Measurements from ENCODE around the gene DCC.

Gene DCC

GRCh38 chr18:52722904-52723303, 382.9 kb downstream of the DCC start:
- no peaks in the 10 kb centered on the region for H3K36me3 ChIP-seq (replicated peaks; ENCODE audit: insufficient read depth, low read length)
- H3K9ac ChIP-seq (ENCODE audit: low read length): no peak overlapping the region
- DNase-seq: no peak
- TF ChIP-seq CTCF (IDR thresholded peaks at IDR 0.05; ENCODE audit: low read length): no peak
- TF ChIP-seq EZH2 (optimal IDR thresholded peaks at IDR 0.05; ENCODE audit: low read depth, low read length): no peak
- no peak for TF ChIP-seq EZH2phosphoT487 (IDR thresholded peaks at IDR 0.05; ENCODE audit: low read length)
- H3K9me3 ChIP-seq (replicated peaks; ENCODE audit: insufficient read depth, low read length): no peaks in the 10 kb centered on the region
- no peaks in the 10 kb centered on the region for H3F3A ChIP-seq (ENCODE audit: insufficient read depth, low read length)
- no peaks in the 10 kb centered on the region for H4K20me1 ChIP-seq (ENCODE audit: insufficient read depth, low read length)
- H3K4me3 ChIP-seq (ENCODE audit: low read length): no peak overlapping the region
- H3K9me2 ChIP-seq (replicated peaks; ENCODE audit: insufficient read depth, low read length): no peaks in the 10 kb centered on the region
- H3K79me2 ChIP-seq (ENCODE audit: low read length): no peaks in the 10 kb centered on the region
- no peak overlapping the region for H3K27ac ChIP-seq (ENCODE audit: low read length)
- no peaks in the 10 kb centered on the region for H3K27me3 ChIP-seq (replicated peaks; ENCODE audit: insufficient read depth, low read length)
- no peaks in the 10 kb centered on the region for H3K4me1 ChIP-seq (ENCODE audit: low read length)
- no peak overlapping the region for H3K4me2 ChIP-seq (ENCODE audit: low read depth, low read length)
- H2AFZ ChIP-seq (ENCODE audit: low read length): no peak overlapping the region

- DNase-seq: no peak
- TF ChIP-seq EZH2phosphoT487 (IDR thresholded peaks at IDR 0.05; ENCODE audit: low read length) (no peak), EZH2 (optimal IDR thresholded peaks at IDR 0.05; ENCODE audit: low read depth, low read length) (no peak), CTCF (IDR thresholded peaks at IDR 0.05; ENCODE audit: low read length) (no peak)
- no peak overlapping the region for H3K9ac ChIP-seq (ENCODE audit: low read length)
- no peaks in the 10 kb centered on the region for H3K4me1 ChIP-seq (ENCODE audit: low read length)
- H2AFZ ChIP-seq (ENCODE audit: low read length): no peak overlapping the region
- no peaks in the 10 kb centered on the region for H3K9me3 ChIP-seq (replicated peaks; ENCODE audit: insufficient read depth, low read length)
- no peak overlapping the region for H3K4me3 ChIP-seq (ENCODE audit: low read length)
- no peaks in the 10 kb centered on the region for H3K79me2 ChIP-seq (ENCODE audit: low read length)
- no peaks in the 10 kb centered on the region for H3K36me3 ChIP-seq (replicated peaks; ENCODE audit: insufficient read depth, low read length)
- H3K9me2 ChIP-seq (replicated peaks; ENCODE audit: insufficient read depth, low read length): no peaks in the 10 kb centered on the region
- H3K27ac ChIP-seq (ENCODE audit: low read length): no peak overlapping the region
- H3K4me2 ChIP-seq (ENCODE audit: low read depth, low read length): no peak overlapping the region
- H3K27me3 ChIP-seq (replicated peaks; ENCODE audit: insufficient read depth, low read length): no peaks in the 10 kb centered on the region
- no peaks in the 10 kb centered on the region for H3F3A ChIP-seq (ENCODE audit: insufficient read depth, low read length)
- H4K20me1 ChIP-seq (ENCODE audit: insufficient read depth, low read length): no peaks in the 10 kb centered on the region
Measured at GRCh38 chr18:52723550-52723970, 383.6 kb downstream of the DCC start.

GRCh38 chr18:52730972-52731619, 391.1 kb downstream of the DCC start:
- no peaks in the 10 kb centered on the region for H3F3A ChIP-seq (ENCODE audit: insufficient read depth, low read length)
- no peaks in the 10 kb centered on the region for H3K9me3 ChIP-seq (replicated peaks; ENCODE audit: insufficient read depth, low read length)
- H3K4me2 ChIP-seq (ENCODE audit: low read depth, low read length): no peak overlapping the region
- no peaks in the 10 kb centered on the region for H3K36me3 ChIP-seq (replicated peaks; ENCODE audit: insufficient read depth, low read length)
- no peaks in the 10 kb centered on the region for H3K79me2 ChIP-seq (ENCODE audit: low read length)
- no peaks in the 10 kb centered on the region for H4K20me1 ChIP-seq (ENCODE audit: insufficient read depth, low read length)
- TF ChIP-seq EZH2 (optimal IDR thresholded peaks at IDR 0.05; ENCODE audit: low read depth, low read length) (no peak), CTCF (IDR thresholded peaks at IDR 0.05; ENCODE audit: low read length) (no peak), EZH2phosphoT487 (IDR thresholded peaks at IDR 0.05; ENCODE audit: low read length) (no peak)
- DNase-seq: no peak
- H2AFZ ChIP-seq (ENCODE audit: low read length): no peak overlapping the region
- no peak overlapping the region for H3K27ac ChIP-seq (ENCODE audit: low read length)
- H3K4me1 ChIP-seq (ENCODE audit: low read length): no peaks in the 10 kb centered on the region
- H3K9me2 ChIP-seq (replicated peaks; ENCODE audit: insufficient read depth, low read length): no peaks in the 10 kb centered on the region
- no peaks in the 10 kb centered on the region for H3K27me3 ChIP-seq (replicated peaks; ENCODE audit: insufficient read depth, low read length)
- no peak overlapping the region for H3K9ac ChIP-seq (ENCODE audit: low read length)
- H3K4me3 ChIP-seq (ENCODE audit: low read length): no peak overlapping the region

Data from MM.1S (cell line).